Neural crest cell (in vitro differentiated cells): Measurements from ENCODE around the gene FLNA. TPM values are rescaled to one million over a fixed set of nuclear protein-coding genes. Genes with fewer than 3 reads are reported as not detected.

ENCODE experiments used
- DNase-seq: peaks from one replicate; pipeline ENCODE4 v3.0.0; 2021; ENCODE audit warnings: low read depth, mixed read lengths, low spot score
- H3K27ac Mint-ChIP-seq: one replicate; pipeline ENCODE4 v1.8.0; 2021; ENCODE audit warnings: mild to moderate bottlenecking, mixed read lengths; ENCODE audit not compliant: unreplicated experiment
- H3K27me3 Mint-ChIP-seq: 2 replicates; pipeline ENCODE4 v1.8.0; 2021; ENCODE audit warnings: low read depth, mild to moderate bottlenecking, mixed read lengths
- H3K36me3 Mint-ChIP-seq: 2 replicates; pipeline ENCODE4 v1.8.0; 2021; ENCODE audit warnings: low read depth, mild to moderate bottlenecking, mixed read lengths
- H3K4me1 Mint-ChIP-seq: 2 replicates; pipeline ENCODE4 v1.8.0; 2021; ENCODE audit warnings: mixed read lengths
- H3K4me3 Mint-ChIP-seq: one replicate; pipeline ENCODE4 v1.8.0; 2021; ENCODE audit warnings: mild to moderate bottlenecking, mixed read lengths
- H3K9me3 Mint-ChIP-seq: 2 replicates; pipeline ENCODE4 v1.8.0; 2021; ENCODE audit warnings: mixed read lengths
- total RNA-seq: library from RNA; stranded (reverse); gene quantifications from 2 replicates; pipeline ENCODE4 v1.2.1, GENCODE V29; 2021
- TF ChIP-seq, protein P1 (sequence below): fragments of 200-600 bp; sonication (generic); conservative IDR thresholded peaks from 2 replicates; pipeline ENCODE4 v1.5.0; 2021; ENCODE audit warnings: antibody characterized with exemption, mild to moderate bottlenecking

The FLNA gene
- total RNA-seq, 1 donor from 2014 or later, result 809 TPM

DNA sequence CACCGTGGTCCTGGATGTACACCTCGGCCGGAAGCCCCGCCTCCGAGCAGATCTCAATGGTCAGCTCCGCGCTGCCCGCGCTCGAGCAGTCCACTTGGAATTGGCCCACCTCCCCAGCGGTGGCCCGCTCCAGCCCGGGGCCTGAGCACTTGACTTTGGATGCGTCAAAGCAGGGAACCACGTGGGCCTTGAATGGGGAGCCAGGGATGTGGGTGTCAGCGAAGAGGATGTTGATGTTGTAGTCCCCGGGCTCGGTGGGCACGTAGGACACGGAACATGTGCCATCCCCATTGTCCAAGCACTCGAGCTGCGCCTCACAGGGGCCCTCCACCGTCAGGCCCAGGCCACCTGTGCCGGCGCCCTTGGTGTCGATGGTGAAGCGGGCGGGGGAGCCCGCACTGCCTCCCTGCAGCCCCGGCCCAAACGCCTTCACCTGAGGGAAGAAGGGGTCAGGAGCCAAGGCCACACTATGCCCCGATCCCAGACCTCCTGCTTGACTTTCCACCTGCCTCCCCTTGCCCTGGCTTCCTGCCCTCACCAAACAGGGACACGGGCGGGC is 14.2 kb downstream of the FLNA start:
- Mint-ChIP-seq H3K27ac (no peak overlapping the region), H3K27me3 (peaks cover 5% of the 10 kb centered on the region), H3K9me3 (no peaks in the 10 kb centered on the region), H3K4me1 (no peaks in the 10 kb centered on the region), H3K36me3 (peaks cover 8% of the 10 kb centered on the region), H3K4me3 (no peak overlapping the region)
- TF ChIP-seq, protein P1, sequence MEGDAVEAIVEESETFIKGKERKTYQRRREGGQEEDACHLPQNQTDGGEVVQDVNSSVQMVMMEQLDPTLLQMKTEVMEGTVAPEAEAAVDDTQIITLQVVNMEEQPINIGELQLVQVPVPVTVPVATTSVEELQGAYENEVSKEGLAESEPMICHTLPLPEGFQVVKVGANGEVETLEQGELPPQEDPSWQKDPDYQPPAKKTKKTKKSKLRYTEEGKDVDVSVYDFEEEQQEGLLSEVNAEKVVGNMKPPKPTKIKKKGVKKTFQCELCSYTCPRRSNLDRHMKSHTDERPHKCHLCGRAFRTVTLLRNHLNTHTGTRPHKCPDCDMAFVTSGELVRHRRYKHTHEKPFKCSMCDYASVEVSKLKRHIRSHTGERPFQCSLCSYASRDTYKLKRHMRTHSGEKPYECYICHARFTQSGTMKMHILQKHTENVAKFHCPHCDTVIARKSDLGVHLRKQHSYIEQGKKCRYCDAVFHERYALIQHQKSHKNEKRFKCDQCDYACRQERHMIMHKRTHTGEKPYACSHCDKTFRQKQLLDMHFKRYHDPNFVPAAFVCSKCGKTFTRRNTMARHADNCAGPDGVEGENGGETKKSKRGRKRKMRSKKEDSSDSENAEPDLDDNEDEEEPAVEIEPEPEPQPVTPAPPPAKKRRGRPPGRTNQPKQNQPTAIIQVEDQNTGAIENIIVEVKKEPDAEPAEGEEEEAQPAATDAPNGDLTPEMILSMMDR, result no peak
- no peak for DNase-seq

DNA sequence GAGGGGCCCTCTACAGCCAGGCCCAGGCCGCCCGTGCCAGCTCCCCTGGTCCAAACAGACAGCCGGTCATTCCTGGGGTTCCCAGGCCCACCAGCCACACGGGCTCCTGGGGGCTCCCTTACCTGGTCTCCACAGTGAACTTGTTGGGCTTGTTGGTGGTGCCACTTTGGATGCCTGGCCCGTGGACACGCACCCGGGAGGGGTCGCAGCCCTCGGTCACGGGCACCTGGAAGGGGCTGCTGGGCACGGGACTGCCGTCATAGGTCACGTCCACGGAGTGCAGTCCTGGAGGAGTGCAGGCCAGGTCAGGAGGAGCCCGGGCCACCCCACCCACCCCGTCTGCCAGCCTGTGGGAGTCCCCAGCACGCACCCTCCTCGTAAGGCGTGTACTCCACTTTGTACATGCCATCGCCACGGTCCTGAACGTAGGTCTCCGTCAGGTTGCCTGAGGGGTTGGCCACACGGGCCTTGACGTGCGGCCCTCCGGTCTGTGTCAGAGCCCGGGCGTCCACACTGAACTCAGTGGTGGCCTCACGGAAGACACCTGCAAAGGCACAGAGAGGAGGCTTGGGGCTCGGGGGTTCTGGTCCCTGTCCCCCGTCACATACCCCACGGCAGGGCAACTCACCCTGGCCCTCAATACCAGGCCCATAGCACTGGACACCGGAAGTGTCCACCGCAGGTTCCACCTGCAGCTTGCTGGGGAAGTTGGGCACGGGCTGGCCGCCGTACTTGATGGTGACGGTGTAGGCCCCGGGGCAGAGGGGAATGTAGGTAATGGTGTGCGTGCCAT is 14.9 kb downstream of the FLNA start:
- no peak overlapping the region for H3K4me3 Mint-ChIP-seq
- H3K27ac Mint-ChIP-seq, result no peak overlapping the region
- H3K9me3 Mint-ChIP-seq, result no peaks in the 10 kb centered on the region
- no peaks in the 10 kb centered on the region for H3K4me1 Mint-ChIP-seq
- TF ChIP-seq, protein P1, result no peak
- DNase-seq, result no peak
- H3K36me3 Mint-ChIP-seq, result peaks cover 8% of the 10 kb centered on the region
- peaks cover 5% of the 10 kb centered on the region for H3K27me3 Mint-ChIP-seq

DNA sequence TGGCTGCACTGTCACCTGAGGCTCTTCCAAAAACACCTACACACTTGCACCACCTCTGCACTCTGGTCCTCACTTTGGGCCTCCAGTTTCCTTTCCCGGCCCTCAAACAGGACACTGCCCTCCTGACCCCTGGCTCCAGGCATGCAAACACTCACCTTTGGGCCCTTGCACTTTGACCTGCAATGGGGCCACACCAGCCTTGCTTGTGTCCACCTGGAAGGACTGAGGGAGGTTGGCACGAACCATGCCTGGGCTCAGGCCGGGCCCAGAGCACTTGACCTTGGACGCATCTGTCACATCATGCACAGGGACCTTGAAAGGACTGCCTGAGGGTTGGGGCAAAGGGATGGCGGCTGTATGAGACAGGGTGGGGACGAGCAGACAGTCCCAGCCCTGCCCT is 15.6 kb downstream of the FLNA start:
- H3K4me3 Mint-ChIP-seq, result peak overlapping the region; percentile 47

DNA sequence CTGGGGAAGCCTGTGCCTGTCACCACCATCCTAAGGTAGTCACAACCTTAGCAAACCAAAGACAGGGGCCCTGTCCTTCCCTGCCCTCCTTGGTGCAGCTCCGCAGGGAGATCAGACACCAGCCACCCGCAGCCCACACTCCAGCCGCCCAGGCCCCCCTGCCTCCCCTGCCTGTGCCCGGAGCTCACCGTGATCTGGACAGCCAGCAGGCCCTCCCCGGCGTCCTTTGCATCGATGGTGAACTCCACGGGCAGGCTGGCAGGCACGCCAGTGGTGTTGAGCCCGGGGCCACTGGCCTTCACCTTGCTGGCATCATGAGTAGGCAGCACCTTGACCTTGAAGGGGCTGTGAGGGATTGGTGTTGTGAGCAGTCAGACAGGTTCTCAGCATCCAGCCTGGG is 16.4 kb downstream of the FLNA start:
- peaks cover 2% of the 10 kb centered on the region for H3K27me3 Mint-ChIP-seq

More for the DNA sequence above, 15.6 kb downstream of the FLNA start:
- Mint-ChIP-seq H3K36me3 (peaks cover 8% of the 10 kb centered on the region), H3K27ac (no peak overlapping the region), H3K4me1 (no peaks in the 10 kb centered on the region), H3K9me3 (no peaks in the 10 kb centered on the region), H3K27me3 (peaks cover 5% of the 10 kb centered on the region)
- TF ChIP-seq, protein P1, result no peak
- no peak for DNase-seq

DNA sequence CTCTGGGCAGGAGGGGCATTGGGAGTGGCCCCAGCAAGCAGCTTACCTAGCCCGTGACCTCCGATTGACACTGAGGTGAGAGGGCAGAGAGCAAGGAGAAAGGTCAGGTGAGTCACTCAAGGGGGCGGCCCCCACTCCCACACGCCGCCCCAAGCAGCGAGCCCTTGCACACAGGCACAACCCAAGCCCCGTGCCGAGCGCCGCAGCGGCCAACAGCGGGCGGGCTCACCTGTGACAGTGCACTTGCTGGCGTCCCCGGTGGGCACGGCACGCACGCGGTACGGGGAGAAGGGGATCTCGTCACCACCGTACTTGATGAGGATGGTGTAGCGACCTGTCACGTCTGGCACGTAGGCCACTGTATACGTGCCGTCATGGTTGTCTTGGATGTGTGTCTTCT is 17.2 kb downstream of the FLNA start:
- H3K27me3 Mint-ChIP-seq, result no peaks in the 10 kb centered on the region
- H3K27ac Mint-ChIP-seq, result no peak overlapping the region
- DNase-seq, result no peak
- H3K4me1 Mint-ChIP-seq, result no peaks in the 10 kb centered on the region
- TF ChIP-seq, protein P1, result no peak
- peaks cover 3% of the 10 kb centered on the region for H3K36me3 Mint-ChIP-seq
- H3K4me3 Mint-ChIP-seq, result no peak overlapping the region
- no peaks in the 10 kb centered on the region for H3K9me3 Mint-ChIP-seq

More for the DNA sequence above, 16.4 kb downstream of the FLNA start:
- H3K4me3 Mint-ChIP-seq, result peak overlapping the region; percentile 59
- no peaks in the 10 kb centered on the region for H3K4me1 Mint-ChIP-seq
- H3K36me3 Mint-ChIP-seq, result peaks cover 6% of the 10 kb centered on the region
- DNase-seq, result no peak
- TF ChIP-seq, protein P1, result no peak
- H3K9me3 Mint-ChIP-seq, result no peaks in the 10 kb centered on the region
- no peak overlapping the region for H3K27ac Mint-ChIP-seq
